GDM1 (cell line): ENCODE data around the gene MCOLN1.
A peak's percentile ranks its signal among the peaks of the same experiment; 100 is the strongest.

ENCODE experiments used
- DNase-seq: peaks from one replicate; lab custom pipeline; 2025; lab: John Stamatoyannopoulos, UW

Gene MCOLN1

DNA sequence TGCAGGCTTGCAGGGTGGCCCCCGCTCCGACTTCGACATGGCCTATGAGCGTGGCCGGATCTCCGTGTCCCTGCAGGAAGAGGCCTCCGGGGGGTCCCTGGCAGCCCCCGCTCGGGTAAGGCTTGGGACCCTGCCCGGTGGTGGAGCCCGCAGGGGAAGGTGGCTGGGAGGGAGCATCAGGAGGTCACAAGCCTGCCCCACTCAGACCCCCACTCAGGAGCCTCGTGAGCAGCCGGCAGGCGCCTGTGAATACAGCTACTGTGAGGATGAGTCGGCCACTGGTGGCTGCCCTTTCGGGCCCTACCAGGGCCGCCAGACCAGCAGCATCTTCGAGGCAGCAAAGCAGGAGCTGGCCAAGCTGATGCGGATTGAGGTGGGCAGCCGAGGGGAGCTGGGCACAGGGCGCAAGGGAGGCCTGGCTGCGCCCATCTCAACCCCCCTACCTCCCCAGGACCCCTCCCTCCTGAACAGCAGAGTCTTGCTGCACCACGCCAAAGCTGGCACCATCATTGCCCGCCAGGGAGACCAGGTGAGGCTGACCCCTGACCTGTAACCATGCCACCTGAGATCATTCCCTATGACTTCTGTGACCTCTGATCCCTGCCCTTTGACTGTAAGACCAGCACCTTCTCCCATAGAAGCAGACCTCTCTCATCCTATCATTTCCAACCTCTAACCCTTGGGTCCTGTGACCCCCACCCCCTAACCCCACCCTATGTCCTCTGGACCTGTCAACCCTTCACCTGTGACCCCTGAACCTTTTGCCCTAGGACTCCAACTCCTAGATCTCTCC, 20.3 kb downstream of the MCOLN1 start:
- no peak for DNase-seq

DNA sequence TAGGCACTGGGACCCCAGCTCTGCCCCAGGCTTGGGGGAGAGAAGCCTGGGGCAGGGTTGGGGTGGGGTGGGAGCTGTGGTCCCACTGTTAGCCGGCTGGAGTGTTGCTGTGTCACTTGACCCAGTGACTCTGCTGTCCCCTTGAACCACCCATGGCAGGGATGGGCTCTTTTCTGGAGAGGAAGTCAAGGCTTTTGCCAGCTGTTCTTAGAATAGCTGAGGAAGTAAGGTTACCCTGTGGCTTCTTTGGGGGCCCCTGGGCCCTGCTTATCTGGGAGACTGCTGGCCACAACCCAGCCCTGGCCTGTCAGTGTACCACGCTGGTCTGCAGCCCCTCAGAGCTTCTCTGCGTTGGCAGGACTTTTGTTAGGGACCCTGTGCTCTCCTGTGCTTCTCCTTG, 22.2 kb downstream of the MCOLN1 start:
- peak; percentile 51 for DNase-seq

DNA sequence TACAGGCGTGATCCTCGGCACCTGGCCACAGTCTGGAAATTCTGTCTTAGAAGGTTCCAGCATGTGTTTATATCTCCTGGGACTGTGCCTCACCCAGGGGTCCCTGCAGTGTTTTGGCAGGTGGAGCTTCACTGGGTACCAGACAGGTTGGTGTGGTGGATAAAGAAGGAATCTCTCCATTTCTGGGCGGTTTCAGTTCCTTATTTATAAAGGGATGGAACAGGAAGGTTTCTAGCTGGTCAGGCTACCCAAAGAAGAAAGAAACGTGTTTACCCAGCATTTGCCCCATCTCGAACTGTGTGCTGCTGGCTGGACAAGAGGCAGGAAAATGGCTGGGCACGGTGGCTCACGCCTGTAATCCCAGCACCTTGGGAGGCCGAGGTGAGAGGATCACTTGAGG, 22.9 kb downstream of the MCOLN1 start:
- DNase-seq, result no peak

DNA sequence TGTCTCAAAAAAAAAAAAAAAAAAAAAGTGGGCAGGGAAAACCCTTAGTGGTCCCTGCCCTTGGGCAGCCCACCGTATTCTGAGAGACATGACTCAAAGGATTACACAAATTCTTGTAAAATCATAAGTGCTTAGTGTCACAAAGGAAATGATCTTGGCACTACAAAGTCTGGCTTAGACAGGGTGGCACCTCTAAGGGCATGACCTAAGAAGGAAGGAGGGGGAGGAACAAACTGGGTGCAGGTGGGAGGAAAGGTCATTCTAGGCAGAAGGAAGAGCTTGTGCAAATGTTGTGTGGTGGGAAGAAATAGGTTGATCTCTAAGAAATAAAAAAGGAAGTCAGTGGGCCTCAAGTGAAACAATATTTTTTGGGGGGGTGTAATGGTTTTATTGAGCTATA, 23.5 kb downstream of the MCOLN1 start:
- DNase-seq, result no peak

DNA sequence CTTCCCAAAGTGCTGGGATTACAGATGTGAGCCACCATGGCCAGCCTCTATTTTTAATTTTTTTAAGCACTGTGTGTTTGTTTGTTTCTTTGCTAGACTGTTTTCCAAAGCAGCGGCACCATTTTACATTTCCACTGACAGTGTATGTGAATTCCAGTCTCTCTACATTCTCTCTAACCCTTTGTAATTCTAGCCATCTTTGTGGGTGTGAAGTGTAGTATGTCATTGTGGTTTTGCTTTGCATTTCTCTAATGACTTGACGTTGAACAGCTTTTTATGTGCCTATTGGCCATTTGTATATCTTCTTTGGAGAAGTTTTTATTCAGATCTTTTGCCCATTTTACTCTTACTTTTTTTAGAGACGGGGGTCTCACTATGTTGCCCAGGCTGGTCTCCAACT, 24.7 kb downstream of the MCOLN1 start:
- no peak for DNase-seq

DNA sequence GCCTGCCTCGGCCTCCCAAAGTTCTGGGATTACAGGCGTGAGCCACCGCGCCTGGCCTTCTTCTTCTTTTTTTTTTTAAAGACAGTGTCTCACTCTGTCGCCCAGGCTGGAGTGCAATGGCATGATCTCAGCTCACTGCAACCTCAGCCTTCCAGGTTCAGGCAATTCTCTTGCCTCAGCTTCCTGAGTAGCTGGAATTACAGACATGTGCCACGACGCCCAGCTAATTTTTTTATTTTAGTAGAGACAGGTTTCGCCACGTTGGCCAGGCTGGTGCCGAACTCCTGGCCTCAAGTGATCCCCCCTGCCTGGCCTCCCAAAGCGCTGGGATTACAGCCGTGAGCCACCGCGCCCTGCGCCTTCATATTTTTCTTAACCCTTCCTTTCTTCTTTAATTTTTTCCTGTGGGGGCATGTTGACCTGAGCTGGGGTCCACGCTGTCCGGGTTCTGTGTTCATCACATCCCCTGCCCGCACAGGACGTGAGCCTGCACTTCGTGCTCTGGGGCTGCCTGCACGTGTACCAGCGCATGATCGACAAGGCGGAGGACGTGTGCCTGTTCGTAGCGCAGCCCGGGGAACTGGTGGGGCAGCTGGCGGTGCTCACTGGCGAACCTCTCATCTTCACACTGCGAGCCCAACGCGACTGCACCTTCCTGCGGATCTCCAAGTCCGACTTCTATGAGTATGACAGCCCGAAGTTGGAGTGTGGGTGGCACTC, 27.2 kb downstream of the MCOLN1 start:
- DNase-seq, result no peak

DNA sequence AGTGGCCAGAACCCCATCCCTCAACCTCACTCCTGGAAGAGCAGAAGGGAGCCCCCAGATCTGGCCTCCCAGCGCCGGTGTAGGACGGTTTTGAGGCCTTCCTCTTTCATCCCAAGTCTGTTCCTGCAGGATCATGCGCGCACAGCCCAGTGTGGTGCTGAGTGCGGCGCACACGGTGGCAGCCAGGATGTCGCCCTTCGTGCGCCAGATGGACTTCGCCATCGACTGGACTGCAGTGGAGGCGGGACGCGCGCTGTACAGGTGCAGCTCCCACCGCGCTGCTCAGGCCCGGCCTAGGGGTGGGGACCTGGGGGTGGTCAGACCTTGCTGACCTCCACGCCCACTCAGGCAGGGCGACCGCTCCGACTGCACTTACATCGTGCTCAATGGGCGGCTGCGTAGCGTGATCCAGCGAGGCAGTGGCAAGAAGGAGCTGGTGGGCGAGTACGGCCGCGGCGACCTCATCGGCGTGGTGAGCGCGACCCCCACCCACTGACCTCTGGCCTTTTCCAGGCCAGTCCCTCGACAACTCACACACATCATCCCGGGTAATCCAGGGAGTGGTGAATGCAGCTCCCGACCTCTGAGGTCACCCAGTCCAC, 27.8 kb downstream of the MCOLN1 start:
- no peak for DNase-seq

DNA sequence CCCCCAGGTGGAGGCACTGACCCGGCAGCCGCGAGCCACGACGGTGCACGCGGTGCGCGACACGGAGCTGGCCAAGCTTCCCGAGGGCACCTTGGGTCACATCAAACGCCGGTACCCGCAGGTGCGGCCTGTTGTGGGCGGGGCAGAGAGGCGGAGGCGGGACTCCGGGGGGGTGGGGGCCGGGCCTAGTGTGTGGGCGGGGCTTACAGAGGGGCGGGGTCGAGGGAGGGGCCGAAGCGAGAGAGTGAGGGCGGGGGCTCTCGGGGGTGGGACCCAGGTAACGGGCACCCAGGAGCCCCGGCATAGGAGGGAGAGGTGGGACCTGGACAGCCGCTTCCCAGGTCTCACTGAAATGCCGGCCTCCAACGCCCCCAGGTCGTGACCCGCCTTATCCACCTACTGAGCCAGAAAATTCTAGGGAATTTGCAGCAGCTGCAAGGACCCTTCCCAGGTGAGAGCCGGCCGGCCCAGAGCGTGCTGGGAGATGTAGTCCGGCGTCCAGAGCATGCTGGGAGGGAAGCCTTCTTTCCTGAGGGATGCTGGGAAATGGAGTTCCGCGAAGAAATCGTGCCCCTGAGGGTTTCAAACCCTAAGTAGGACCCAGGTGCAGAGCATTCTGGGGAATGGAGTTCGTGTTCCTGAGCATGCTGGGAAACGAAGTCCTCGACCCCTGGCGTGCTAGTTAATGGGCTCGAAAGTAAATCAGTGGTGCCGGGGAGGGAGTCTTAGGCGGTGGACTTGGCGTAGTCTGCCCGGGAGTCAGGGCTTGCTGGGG, 28.8 kb downstream of the MCOLN1 start:
- no peak for DNase-seq

DNA sequence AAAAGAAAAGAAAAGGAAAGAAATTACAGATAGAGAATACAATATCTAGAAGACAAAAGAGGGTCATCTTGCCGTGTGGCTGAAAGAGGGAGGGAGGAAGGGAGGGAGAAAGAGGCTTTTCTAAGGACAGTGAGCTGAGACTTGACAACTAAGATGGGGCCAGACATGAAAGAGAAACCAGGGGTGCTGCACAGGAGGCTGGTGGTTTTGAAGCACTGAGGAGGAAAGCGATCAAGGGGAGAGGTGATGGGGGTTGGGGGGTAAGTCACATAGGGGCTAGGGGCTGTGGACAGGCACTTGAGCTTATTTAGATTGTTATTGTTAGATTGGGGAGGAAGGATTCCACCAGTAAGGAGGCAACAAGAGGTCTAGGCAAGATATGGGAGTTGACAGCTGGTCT, 30.4 kb downstream of the MCOLN1 start:
- no peak for DNase-seq

DNA sequence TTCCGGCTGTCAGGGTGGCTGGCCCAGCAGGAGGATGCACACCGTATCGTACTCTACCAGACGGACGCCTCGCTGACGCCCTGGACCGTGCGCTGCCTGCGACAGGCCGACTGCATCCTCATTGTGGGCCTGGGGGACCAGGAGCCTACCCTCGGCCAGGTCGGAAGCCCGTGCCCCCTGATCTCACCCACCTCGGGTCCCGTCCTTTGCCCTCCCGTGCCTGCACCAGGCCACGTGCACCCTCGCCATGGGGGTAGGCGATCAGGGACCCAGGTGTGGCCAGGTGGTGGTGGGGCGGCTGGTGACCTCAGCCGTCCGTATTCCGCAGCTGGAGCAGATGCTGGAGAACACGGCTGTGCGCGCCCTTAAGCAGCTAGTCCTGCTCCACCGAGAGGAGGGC, 32.1 kb downstream of the MCOLN1 start:
- no peak for DNase-seq

DNA sequence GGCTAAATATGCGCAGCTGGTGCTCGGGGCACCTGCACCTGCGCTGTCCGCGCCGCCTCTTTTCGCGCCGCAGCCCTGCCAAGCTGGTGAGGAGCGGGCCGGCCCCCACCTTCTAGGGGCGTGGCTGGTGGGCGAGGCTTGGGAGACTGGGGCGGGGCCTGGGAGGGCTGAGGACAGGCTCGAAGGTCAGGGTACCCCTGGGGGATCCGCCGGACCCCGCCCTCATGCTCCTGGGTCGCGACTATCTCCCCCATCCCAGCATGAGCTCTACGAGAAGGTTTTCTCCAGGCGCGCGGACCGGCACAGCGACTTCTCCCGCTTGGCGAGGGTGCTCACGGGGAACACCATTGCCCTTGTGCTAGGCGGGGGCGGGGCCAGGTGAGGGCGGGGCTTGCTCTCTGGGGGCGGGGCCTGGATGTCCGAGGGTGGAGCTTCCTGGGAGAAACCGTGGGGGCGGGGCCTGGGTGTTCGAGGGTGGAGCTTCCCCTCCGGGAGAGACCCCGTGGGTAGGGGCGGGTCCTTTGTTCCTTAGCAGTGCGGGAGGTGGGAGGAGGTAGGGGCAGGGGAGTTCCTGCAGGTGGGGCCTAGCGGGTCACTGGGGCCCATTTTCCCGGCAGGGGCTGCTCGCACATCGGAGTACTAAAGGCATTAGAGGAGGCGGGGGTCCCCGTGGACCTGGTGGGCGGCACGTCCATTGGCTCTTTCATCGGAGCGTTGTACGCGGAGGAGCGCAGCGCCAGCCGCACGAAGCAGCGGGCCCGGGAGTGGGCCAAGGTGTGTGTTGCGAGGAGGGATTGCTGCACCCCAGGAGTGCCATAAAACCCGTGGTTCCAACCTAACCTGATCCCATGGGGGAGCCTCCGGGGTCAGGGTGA, 32.8 kb downstream of the MCOLN1 start:
- DNase-seq, result no peak

DNA sequence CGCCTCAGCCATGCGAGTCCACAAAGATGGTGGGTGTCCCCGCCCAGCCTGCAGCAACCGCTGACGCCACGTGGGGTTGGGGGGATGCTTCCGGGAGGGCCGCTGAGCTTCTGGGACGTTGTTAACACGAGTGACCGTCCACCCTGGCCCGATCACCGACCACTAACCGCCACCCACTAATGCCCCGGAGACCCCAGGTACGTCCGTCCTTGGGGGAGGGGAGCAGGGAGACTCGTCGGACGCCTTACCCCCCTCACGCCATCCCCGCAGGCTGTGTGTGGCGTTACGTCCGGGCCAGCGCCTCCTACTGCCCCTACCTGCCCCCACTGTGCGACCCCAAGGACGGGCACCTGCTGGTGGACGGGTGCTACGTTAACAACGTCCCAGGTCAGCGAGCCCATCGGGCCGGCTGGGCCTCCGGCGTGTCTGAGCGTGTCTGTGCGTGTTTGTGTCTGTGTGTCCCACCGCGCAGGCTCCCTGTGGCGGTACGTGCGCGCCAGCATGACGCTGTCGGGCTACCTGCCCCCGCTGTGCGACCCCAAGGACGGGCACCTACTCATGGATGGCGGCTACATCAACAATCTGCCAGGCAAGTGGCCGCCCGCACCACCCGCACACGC, 34.4 kb downstream of the MCOLN1 start:
- DNase-seq, result no peak

DNA sequence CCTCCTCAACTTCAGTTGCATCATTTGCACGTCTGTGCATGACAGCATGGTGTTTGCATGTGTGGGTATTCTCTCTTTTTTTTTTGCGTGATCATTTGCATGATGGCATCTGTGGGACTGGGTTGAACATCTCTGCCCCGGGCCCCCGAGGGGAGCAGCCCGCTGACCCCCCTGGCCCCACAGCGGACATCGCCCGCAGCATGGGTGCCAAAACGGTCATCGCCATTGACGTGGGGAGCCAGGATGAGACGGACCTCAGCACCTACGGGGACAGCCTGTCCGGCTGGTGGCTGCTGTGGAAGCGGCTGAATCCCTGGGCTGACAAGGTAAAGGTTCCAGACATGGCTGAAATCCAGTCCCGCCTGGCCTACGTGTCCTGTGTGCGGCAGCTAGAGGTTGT, 36.2 kb downstream of the MCOLN1 start:
- DNase-seq, result no peak

DNA sequence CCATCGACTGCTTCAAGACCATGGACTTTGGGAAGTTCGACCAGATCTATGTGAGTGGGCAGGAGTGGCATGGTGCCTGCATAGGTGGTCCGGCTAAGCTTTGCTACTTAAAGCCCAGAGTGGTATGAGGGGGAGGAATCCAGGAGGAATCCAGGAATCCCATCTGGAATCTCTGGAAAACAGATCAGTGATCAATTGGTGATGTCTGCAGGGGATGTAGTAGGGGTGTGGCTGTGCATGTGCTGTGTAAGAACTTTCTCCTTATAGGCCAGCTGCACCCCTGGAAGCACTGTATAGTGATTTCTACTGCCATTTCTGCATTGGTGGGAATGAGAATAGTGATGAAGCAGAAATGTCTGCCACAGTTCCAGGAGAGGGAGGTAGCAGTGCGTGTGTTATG, 36.7 kb downstream of the MCOLN1 start:
- no peak for DNase-seq

DNA sequence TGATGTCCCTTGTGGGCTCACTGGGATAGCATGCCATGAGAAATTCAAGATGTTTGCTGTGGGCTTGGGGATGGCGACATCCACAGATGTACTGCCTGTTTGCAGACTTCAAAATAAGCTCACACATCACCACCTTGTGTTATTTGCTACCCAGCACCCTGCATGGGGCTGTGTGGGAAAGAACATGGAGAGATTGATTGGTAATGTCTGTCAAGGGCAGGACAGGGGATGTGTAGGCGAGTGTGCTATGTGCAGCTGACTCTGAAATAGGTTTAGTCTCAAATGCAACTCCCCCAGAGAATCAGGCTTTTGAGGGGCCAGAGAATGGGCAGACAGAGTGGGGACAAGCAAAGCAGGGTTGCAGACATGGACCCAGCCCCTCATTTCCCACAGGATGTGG, 37.8 kb downstream of the MCOLN1 start:
- no peak for DNase-seq

DNA sequence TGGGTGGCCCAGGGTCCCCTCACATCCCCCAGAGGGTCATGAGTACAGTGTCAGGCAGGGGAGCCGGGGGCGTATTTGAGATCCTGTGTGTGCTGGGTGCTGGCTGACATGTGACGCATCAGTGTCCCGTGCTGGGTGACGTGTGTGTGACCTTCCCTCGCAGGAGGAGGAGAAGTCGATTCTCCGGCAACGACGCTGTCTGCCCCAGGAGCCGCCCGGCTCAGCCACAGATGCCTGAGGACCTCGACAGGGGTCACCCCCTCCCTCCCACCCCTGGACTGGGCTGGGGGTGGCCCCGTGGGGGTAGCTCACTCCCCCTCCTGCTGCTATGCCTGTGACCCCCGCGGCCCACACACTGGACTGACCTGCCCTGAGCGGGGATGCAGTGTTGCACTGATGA, 38.9 kb downstream of the MCOLN1 start:
- DNase-seq, result no peak

DNA sequence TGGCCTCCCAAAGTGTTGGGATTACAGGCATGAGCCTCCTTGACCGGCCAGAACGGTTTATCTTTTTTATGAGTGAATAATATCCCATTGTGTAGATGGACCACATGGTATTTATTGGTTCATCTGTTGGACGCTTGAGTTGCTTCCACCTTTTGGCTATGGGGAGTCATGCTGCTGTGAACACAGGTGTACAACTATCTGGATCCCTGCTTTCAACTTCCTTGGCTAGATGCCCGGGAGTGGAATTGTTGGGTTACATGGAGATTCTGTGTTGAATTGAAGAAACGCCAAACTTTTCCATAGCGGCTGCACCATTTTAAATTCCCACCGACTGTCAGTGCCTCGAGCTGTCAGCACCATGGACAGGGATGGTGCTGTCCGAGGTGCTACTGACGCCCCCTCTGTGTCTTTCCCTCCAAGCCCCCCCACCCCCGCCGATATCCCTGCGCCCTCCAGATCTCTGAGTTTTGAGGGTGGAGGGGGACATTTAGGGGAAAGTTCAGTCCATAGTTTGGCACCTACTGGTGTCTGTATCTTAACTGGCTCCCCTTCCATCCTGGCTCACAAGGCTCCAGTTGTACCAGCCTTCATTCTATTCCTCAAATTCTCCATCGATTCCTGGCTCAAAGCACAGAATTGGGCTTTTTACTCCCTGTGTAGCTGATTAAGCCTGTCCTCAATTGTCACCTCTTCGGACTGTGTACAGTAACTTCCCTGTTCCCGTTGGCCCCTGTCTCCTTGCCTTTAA, 40.4 kb downstream of the MCOLN1 start:
- no peak for DNase-seq

DNA sequence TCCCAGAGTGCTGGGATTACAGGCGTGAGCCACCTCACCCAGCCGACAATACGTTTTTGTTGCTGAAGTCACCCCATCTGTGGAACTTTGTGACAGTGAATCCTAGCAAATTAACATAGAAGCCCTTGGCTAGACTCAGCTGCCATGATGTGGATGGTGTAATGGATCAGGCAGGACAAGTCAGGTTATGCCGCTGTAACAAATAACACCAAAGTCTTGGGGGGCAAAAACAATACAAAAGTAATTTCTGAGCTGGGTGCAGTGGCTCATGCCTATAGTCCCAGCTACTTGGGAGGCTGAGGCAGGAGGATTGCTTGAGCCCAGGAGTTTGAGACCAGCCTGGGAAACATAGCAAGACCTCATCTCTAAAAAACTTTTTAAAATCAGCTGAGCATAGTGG, 42.4 kb downstream of the MCOLN1 start:
- no peak for DNase-seq

DNA sequence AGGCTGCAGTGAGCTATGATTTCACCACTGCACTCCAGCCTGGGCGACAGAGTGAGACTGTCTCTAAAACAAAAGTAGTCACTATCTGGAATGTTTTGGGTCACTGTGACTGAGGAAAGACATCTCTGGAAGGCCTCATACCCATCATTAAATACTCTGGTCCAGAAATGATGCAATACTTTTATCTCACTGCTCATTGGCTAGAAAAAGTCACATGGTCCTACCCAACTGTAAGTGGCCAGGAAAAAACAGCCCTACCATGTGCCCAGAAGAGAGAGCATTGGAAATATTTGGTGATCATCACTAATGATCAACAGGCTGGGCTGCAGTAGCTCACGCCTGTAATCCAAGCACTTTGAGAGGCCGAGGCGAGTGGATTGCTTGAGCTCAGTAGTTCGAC, 42.9 kb downstream of the MCOLN1 start:
- DNase-seq, result no peak

DNA sequence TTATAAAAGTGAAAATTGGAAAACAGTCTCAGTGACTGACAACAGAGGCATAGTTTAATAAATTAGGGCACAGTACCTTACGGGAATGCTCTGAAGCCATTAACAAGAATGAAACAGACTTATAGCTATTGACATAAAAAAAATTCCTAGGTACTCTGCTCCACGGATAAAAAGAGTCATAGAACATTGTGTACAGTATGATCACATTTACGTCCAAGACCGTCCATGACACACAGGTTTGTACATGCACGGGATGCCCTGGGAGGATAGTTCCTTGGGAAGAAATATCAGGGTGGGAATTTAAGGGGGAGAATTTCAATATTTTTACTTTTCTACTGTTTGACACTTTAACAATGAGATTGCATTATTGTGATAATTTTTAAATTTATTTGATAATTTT, 48.3 kb downstream of the MCOLN1 start:
- no peak for DNase-seq
